HepG2 (cell line): ENCODE data around the gene METTL22. TPM values are rescaled to one million over a fixed set of nuclear protein-coding genes. Genes with fewer than 3 reads are reported as not detected.
A peak's percentile ranks its signal among the peaks of the same experiment; 100 is the strongest.

Experiments
- DPF2 ChIP-seq: sonication (generic); formaldehyde crosslinking; IDR thresholded peaks from 2 replicates; pipeline ENCODE4 v1.4.0; 2020; ENCODE audit warnings: mild to moderate bottlenecking, low read depth, missing genetic modification reagents, borderline replicate concordance
- ETV6 ChIP-seq: sonication (generic); formaldehyde crosslinking; conservative IDR thresholded peaks from 2 replicates; pipeline ENCODE4 v1.4.0; 2020; ENCODE audit warnings: missing genetic modification reagents
- HCFC1 ChIP-seq: fragments of 150-350 bp; IDR thresholded peaks from 2 replicates; pipeline ENCODE4 v1.6.1; 2014; ENCODE audit warnings: low read depth, low read length
- HIVEP1 ChIP-seq: sonication (generic); formaldehyde crosslinking; IDR thresholded peaks from 2 replicates; pipeline ENCODE4 v1.4.0; 2020; ENCODE audit warnings: mild to moderate bottlenecking, missing genetic modification reagents
- HNRNPLL ChIP-seq: fragments of 200-400 bp; formaldehyde crosslinking; IDR thresholded peaks from 2 replicates; pipeline ENCODE4 v1.6.1; 2017; ENCODE audit warnings: mild to moderate bottlenecking, low read depth, low read length; ENCODE audit not compliant: poor library complexity, severe bottlenecking
- HOXA5 ChIP-seq: sonication (generic); formaldehyde crosslinking; IDR thresholded peaks from 2 replicates; pipeline ENCODE4 v1.4.0; 2020; ENCODE audit warnings: missing genetic modification reagents
- HOXD1 ChIP-seq: sonication (generic); formaldehyde crosslinking; IDR thresholded peaks from 2 replicates; pipeline ENCODE4 v1.5.0; 2020; ENCODE audit warnings: missing genetic modification reagents
- NFKBIZ ChIP-seq: IDR thresholded peaks from 2 replicates; pipeline ENCODE4 v1.6.1; 2018; ENCODE audit warnings: missing genetic modification reagents, missing compliant biosample characterization
- ZNF138 ChIP-seq: sonication (generic); formaldehyde crosslinking; IDR thresholded peaks from 2 replicates; pipeline ENCODE4 v1.5.0; 2020; ENCODE audit warnings: mild to moderate bottlenecking, low read depth, missing genetic modification reagents
- ZNF672 ChIP-seq: sonication (generic); formaldehyde crosslinking; IDR thresholded peaks from 2 replicates; pipeline ENCODE4 v1.8.1; 2022; ENCODE audit warnings: missing genetic modification reagents
- polyA plus RNA-seq, 8 experiments: library from polyadenylated mRNA; depleted of rRNA in 3 of 8; stranded (reverse) in 7 of 8; unstranded in 1 of 8; fragments of >200 nt; fragmentation: Illumina TruSeq in 4 of 8; extraction: Trizol in 4 of 8; gene quantifications; 2 replicates each; pipeline versions ENCODE4 v1.2.1 to v1.2.3, GENCODE V29; 2011 to 2016; ENCODE audit warnings: low read depth in 4 of 8, missing spikeins in 1 of 8, mixed read lengths in 1 of 8; ENCODE audit not compliant: insufficient read depth in 1 of 8
- total RNA-seq, 5 experiments: library from RNA; depleted of rRNA; stranded (reverse); fragments of >200 nt; fragmentation: Illumina TruSeq; extraction: Trizol; gene quantifications; 2 replicates each; pipeline ENCODE4 v1.2.3, GENCODE V29; 2016; ENCODE audit warnings: low read depth in 1 of 5
- TF ChIP-seq, protein P1 (sequence below): IDR thresholded peaks from 2 replicates; pipeline ENCODE4 v1.6.1; 2012; ENCODE audit warnings: inconsistent platforms
- TF ChIP-seq, protein P2 (sequence below): sonication (generic); formaldehyde crosslinking; IDR thresholded peaks from 2 replicates; pipeline ENCODE4 v1.4.0; 2020; ENCODE audit warnings: missing genetic modification reagents, mild to moderate bottlenecking, borderline replicate concordance
- TF ChIP-seq, protein P3 (sequence below), 2 experiments: fragments of 450-650 bp in 1 of 2; sonication (generic) in 1 of 2; formaldehyde crosslinking; IDR thresholded peaks; 2 replicates each; pipeline versions ENCODE4 v1.5.0 to v1.8.0; 2020 to 2022; ENCODE audit warnings: mild to moderate bottlenecking in 1 of 2, missing genetic modification reagents in 1 of 2
- TF ChIP-seq, protein P4 (sequence below): sonication (generic); formaldehyde crosslinking; IDR thresholded peaks from 2 replicates; pipeline ENCODE4 v1.4.0; 2020; ENCODE audit warnings: missing genetic modification reagents
- TF ChIP-seq, protein P5 (sequence below): sonication (generic); formaldehyde crosslinking; IDR thresholded peaks from 2 replicates; pipeline ENCODE4 v1.4.0; 2020; ENCODE audit warnings: missing genetic modification reagents
- TF ChIP-seq, protein P6 (sequence below): sonication (generic); formaldehyde crosslinking; IDR thresholded peaks from 2 replicates; pipeline ENCODE4 v1.8.1; 2023; ENCODE audit warnings: mild to moderate bottlenecking, moderate library complexity, missing genetic modification reagents

The METTL22 gene
- total and polyA plus RNA-seq, 2 of the 13 experiments (the other 11 are each of a cell fraction or from before 2014, with no cell fraction given) = 36.2 to 94.8 TPM

DNA sequence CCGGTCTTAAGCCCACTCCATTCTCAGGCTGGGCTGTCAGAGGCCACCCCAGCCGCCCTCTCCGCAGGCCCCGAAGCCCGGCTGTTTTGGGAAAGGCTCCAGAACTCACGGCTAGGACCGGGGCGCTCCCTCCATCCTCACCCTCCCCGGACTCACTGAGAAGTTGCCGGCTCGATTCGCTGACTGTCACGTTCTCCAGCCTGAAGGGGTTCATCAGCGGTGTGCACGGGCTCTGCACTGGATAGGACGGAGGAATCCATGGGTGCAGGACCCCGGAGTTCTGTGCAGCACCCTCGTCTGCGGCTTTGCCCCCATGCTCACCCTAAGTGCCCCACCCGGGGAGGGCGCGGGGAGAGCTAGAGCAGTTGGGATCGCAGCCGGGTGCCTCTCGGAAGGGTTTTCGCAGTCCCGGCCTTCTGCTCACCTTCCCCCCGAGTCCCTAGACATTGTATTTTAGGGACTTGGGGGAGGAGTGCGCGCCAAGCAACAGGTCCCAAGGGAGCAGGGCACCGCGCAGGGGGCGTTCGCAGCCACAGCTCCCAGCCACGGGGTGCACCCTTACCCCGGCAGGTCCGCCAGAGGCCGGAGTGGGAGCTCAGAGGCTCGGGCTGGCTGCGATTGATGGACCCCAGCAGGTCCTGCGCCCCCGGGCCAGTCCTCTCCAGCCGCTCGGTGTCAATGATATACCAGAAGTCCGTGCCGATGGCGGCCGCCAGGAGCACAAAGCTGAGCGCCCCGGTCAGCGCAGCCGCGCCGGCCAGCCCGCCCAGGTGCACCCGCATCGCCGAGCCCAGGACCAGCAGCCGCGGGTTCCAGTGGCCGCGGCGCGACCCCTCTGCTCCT, 32.2 kb upstream of the METTL22 start (continued):
- TF ChIP-seq, protein P1, sequence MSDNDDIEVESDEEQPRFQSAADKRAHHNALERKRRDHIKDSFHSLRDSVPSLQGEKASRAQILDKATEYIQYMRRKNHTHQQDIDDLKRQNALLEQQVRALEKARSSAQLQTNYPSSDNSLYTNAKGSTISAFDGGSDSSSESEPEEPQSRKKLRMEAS = no peak
- no peak for TF ChIP-seq NFKBIZ (CRISPR knock-in tag)
- 0 out of 2 replicates have a peak, but pooled peaks have one; percentile 29 for TF ChIP-seq ETV6
- TF ChIP-seq HOXA5 (CRISPR knock-in tag) = no peak
- TF ChIP-seq, protein P2, sequence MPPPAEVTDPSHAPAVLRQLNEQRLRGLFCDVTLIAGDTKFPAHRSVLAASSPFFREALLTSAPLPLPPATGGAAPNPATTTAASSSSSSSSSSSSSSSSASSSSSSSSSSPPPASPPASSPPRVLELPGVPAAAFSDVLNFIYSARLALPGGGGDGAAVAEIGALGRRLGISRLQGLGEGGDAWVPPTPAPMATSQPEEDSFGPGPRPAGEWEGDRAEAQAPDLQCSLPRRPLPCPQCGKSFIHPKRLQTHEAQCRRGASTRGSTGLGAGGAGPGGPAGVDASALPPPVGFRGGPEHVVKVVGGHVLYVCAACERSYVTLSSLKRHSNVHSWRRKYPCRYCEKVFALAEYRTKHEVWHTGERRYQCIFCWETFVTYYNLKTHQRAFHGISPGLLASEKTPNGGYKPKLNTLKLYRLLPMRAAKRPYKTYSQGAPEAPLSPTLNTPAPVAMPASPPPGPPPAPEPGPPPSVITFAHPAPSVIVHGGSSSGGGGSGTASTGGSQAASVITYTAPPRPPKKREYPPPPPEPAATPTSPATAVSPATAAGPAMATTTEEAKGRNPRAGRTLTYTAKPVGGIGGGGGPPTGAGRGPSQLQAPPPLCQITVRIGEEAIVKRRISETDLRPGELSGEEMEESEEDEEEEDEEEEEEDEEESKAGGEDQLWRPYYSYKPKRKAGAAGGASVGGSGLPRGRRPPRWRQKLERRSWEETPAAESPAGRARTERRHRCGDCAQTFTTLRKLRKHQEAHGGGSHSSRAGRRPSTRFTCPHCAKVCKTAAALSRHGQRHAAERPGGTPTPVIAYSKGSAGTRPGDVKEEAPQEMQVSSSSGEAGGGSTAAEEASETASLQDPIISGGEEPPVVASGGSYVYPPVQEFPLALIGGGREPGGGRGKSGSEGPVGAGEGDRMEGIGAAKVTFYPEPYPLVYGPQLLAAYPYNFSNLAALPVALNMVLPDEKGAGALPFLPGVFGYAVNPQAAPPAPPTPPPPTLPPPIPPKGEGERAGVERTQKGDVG (CRISPR knock-in tag) = no peak
- TF ChIP-seq ZNF672 (CRISPR knock-in tag) = no peak
- TF ChIP-seq HCFC1 = no peak
- peak; percentile 26 for TF ChIP-seq HNRNPLL
- TF ChIP-seq, protein P3, sequence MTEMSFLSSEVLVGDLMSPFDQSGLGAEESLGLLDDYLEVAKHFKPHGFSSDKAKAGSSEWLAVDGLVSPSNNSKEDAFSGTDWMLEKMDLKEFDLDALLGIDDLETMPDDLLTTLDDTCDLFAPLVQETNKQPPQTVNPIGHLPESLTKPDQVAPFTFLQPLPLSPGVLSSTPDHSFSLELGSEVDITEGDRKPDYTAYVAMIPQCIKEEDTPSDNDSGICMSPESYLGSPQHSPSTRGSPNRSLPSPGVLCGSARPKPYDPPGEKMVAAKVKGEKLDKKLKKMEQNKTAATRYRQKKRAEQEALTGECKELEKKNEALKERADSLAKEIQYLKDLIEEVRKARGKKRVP (CRISPR knock-in tag; IDR thresholded peaks at IDR 0.05) = no peak
- TF ChIP-seq, protein P4, sequence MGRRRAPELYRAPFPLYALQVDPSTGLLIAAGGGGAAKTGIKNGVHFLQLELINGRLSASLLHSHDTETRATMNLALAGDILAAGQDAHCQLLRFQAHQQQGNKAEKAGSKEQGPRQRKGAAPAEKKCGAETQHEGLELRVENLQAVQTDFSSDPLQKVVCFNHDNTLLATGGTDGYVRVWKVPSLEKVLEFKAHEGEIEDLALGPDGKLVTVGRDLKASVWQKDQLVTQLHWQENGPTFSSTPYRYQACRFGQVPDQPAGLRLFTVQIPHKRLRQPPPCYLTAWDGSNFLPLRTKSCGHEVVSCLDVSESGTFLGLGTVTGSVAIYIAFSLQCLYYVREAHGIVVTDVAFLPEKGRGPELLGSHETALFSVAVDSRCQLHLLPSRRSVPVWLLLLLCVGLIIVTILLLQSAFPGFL (CRISPR knock-in tag) = 0 out of 2 replicates have a peak, but pooled peaks have one; percentile 17
- TF ChIP-seq DPF2 (CRISPR knock-in tag) = no peak
- TF ChIP-seq, protein P5, sequence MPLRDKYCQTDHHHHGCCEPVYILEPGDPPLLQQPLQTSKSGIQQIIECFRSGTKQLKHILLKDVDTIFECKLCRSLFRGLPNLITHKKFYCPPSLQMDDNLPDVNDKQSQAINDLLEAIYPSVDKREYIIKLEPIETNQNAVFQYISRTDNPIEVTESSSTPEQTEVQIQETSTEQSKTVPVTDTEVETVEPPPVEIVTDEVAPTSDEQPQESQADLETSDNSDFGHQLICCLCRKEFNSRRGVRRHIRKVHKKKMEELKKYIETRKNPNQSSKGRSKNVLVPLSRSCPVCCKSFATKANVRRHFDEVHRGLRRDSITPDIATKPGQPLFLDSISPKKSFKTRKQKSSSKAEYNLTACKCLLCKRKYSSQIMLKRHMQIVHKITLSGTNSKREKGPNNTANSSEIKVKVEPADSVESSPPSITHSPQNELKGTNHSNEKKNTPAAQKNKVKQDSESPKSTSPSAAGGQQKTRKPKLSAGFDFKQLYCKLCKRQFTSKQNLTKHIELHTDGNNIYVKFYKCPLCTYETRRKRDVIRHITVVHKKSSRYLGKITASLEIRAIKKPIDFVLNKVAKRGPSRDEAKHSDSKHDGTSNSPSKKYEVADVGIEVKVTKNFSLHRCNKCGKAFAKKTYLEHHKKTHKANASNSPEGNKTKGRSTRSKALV (CRISPR knock-in tag) = peak; percentile 88
- TF ChIP-seq HOXD1 (CRISPR knock-in tag) = 0 out of 2 replicates have a peak, but pooled peaks have one; percentile 18
- TF ChIP-seq, protein P6, sequence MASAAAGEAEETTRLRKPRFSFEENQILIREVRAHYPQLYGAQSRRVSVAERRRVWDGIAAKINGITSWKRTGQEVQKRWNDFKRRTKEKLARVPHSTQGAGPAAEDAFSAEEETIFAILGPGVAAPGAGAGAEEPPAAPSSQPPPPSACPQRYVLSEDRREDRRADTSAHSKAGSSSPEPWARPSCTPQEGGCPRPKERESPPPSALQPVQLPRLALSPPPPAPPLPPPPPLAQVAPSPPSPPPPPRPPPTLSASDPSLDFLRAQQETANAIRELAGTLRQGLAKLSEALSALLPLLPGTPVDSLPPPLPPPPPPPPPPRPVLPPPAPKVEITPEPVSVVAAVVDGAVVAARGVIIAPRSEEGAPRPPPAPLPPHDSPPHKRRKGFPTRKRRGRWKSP (CRISPR knock-in tag) = 0 out of 2 replicates have a peak, but pooled peaks have one; percentile 30
- peak; percentile 68; the same call in 1 of the 2 replicates for TF ChIP-seq HIVEP1 (CRISPR knock-in tag)
- no peak for TF ChIP-seq ZNF138 (CRISPR knock-in tag)
